ENCODE data around the gene RALGPS1. TPM values are rescaled to one million over a fixed set of nuclear protein-coding genes. Genes with fewer than 3 reads are reported as not detected.

RALGPS1 gene
- total RNA-seq, 1 donor from 2014 or later, result 30.7 TPM

GRCh38 chr9:127077644-127077946 is 163.0 kb downstream of the RALGPS1 start:
- Histone ChIP-seq H3F3A (ENCODE audit: low read depth) (peaks cover 6% of the 10 kb centered on the region), H3K9ac (no peak overlapping the region), H3K4me2 (no peak overlapping the region), H4K20me1 (ENCODE audit: low read depth) (peaks cover 6% of the 10 kb centered on the region), H3K27ac (no peak overlapping the region), H3K4me1 (peaks cover 31% of the 10 kb centered on the region), H3K36me3 (no peaks in the 10 kb centered on the region), H3K79me2 (ENCODE audit: low read depth) (no peaks in the 10 kb centered on the region), H2AFZ (replicated peaks) (no peak overlapping the region), H3K4me3 (no peak overlapping the region), H3K27me3 (no peaks in the 10 kb centered on the region), H3K9me3 (ENCODE audit: low read depth) (no peaks in the 10 kb centered on the region)
- H3K36me3 Mint-ChIP-seq, result peaks cover 3% of the 10 kb centered on the region
- no peaks in the 10 kb centered on the region for H3K9me3 Mint-ChIP-seq
- no peak overlapping the region for H3K4me3 Mint-ChIP-seq
- peaks cover 2% of the 10 kb centered on the region for H3K27me3 Mint-ChIP-seq (ENCODE audit: insufficient read depth, low read depth)
- no peak for TF ChIP-seq EZH2 (IDR thresholded peaks at IDR 0.05)
- TF ChIP-seq CTCF (IDR thresholded peaks at IDR 0.05), result no peak
- TF ChIP-seq EZH2phosphoT487 (IDR thresholded peaks at IDR 0.05), result no peak
- no peak for DNase-seq (ENCODE audit: low spot score)
- H3K27ac Mint-ChIP-seq, result no peak overlapping the region
- H3K4me1 Mint-ChIP-seq, result peaks cover 46% of the 10 kb centered on the region

- Mint-ChIP-seq H3K4me1 (peaks cover 46% of the 10 kb centered on the region), H3K27ac (no peak overlapping the region), H3K9me3 (no peaks in the 10 kb centered on the region), H3K27me3 (ENCODE audit: insufficient read depth, low read depth) (peaks cover 2% of the 10 kb centered on the region), H3K36me3 (peaks cover 3% of the 10 kb centered on the region), H3K4me3 (no peak overlapping the region)
- no peaks in the 10 kb centered on the region for H3K36me3 ChIP-seq
- no peak overlapping the region for H3K4me2 ChIP-seq
- H4K20me1 ChIP-seq (ENCODE audit: low read depth), result peaks cover 6% of the 10 kb centered on the region
- H3K9ac ChIP-seq, result no peak overlapping the region
- no peak for DNase-seq (ENCODE audit: low spot score)
- peaks cover 31% of the 10 kb centered on the region for H3K4me1 ChIP-seq
- H2AFZ ChIP-seq (replicated peaks), result no peak overlapping the region
- H3K27me3 ChIP-seq, result no peaks in the 10 kb centered on the region
- H3K79me2 ChIP-seq (ENCODE audit: low read depth), result no peaks in the 10 kb centered on the region
- H3F3A ChIP-seq (ENCODE audit: low read depth), result peaks cover 6% of the 10 kb centered on the region
- TF ChIP-seq EZH2phosphoT487 (IDR thresholded peaks at IDR 0.05) (no peak), EZH2 (IDR thresholded peaks at IDR 0.05) (no peak), CTCF (IDR thresholded peaks at IDR 0.05) (no peak)
- no peak overlapping the region for H3K27ac ChIP-seq
- no peak overlapping the region for H3K4me3 ChIP-seq
- no peaks in the 10 kb centered on the region for H3K9me3 ChIP-seq (ENCODE audit: low read depth)
Observed at GRCh38 chr9:127078336-127078735, 163.8 kb downstream of the RALGPS1 start.

GRCh38 chr9:127078988-127079387 is 164.4 kb downstream of the RALGPS1 start:
- TF ChIP-seq CTCF (IDR thresholded peaks at IDR 0.05) (no peak), EZH2phosphoT487 (IDR thresholded peaks at IDR 0.05) (no peak), EZH2 (IDR thresholded peaks at IDR 0.05) (no peak)
- peaks cover 3% of the 10 kb centered on the region for H3K36me3 Mint-ChIP-seq
- no peak overlapping the region for H3K4me3 Mint-ChIP-seq
- H3K27me3 Mint-ChIP-seq (ENCODE audit: insufficient read depth, low read depth), result peaks cover 2% of the 10 kb centered on the region
- Histone ChIP-seq H3K9ac (no peak overlapping the region), H3K27ac (no peak overlapping the region), H3F3A (ENCODE audit: low read depth) (peaks cover 6% of the 10 kb centered on the region), H3K4me2 (no peak overlapping the region), H3K36me3 (no peaks in the 10 kb centered on the region), H3K4me1 (peaks cover 31% of the 10 kb centered on the region), H4K20me1 (ENCODE audit: low read depth) (peaks cover 6% of the 10 kb centered on the region), H2AFZ (replicated peaks) (no peak overlapping the region), H3K27me3 (no peaks in the 10 kb centered on the region), H3K4me3 (no peak overlapping the region), H3K9me3 (ENCODE audit: low read depth) (no peaks in the 10 kb centered on the region), H3K79me2 (ENCODE audit: low read depth) (no peaks in the 10 kb centered on the region)
- DNase-seq (ENCODE audit: low spot score), result no peak
- H3K9me3 Mint-ChIP-seq, result no peaks in the 10 kb centered on the region
- H3K27ac Mint-ChIP-seq, result no peak overlapping the region
- peaks cover 44% of the 10 kb centered on the region for H3K4me1 Mint-ChIP-seq
